Retinal pigment epithelial cell (primary cell): ENCODE data around the gene PTMA.
"Not testable (repeated sequence)": the region's sequence is repeated elsewhere in the genome, so short reads cannot be mapped to it uniquely, and the experiment has no call there.

ENCODE experiments used
- DNase-seq: peaks from one replicate; pipeline ENCODE4 v3.0.0-alpha.2; 2010; ENCODE audit warnings: low read depth
- H3K4me3 ChIP-seq: 2 replicates; pipeline ENCODE4 v1.5.1; 2011; ENCODE audit warnings: mild to moderate bottlenecking, low read length, control low read depth, moderate library complexity
- TF ChIP-seq, protein P1 (sequence below): conservative IDR thresholded peaks from 2 replicates; pipeline ENCODE4 v1.5.1; 2011; ENCODE audit warnings: low read depth, low read length, control low read depth, inconsistent platforms

Gene PTMA

DNA sequence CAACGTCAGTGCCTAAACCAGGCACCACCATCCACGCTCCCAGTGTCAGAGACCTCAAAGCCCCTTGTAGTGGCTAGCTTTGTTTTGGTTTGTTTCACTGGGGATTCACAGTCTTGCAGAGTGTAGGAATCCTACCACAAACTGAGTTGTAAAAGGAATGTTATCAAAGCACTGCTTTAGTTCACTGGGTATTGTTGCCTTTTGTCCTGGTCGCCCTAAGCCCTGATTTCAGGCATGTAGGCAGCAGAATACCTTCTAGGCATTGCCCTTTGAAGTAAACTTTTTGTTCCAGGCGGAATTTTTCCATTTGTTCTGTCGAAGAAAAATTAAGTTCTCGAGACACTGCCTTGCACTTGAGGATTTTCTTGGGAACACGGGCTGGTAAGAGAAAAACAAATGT, 29.4 kb downstream of the PTMA start:
- no peak for DNase-seq
- TF ChIP-seq, protein P1, sequence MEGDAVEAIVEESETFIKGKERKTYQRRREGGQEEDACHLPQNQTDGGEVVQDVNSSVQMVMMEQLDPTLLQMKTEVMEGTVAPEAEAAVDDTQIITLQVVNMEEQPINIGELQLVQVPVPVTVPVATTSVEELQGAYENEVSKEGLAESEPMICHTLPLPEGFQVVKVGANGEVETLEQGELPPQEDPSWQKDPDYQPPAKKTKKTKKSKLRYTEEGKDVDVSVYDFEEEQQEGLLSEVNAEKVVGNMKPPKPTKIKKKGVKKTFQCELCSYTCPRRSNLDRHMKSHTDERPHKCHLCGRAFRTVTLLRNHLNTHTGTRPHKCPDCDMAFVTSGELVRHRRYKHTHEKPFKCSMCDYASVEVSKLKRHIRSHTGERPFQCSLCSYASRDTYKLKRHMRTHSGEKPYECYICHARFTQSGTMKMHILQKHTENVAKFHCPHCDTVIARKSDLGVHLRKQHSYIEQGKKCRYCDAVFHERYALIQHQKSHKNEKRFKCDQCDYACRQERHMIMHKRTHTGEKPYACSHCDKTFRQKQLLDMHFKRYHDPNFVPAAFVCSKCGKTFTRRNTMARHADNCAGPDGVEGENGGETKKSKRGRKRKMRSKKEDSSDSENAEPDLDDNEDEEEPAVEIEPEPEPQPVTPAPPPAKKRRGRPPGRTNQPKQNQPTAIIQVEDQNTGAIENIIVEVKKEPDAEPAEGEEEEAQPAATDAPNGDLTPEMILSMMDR = no peak
- H3K4me3 ChIP-seq = no peak overlapping the region

DNA sequence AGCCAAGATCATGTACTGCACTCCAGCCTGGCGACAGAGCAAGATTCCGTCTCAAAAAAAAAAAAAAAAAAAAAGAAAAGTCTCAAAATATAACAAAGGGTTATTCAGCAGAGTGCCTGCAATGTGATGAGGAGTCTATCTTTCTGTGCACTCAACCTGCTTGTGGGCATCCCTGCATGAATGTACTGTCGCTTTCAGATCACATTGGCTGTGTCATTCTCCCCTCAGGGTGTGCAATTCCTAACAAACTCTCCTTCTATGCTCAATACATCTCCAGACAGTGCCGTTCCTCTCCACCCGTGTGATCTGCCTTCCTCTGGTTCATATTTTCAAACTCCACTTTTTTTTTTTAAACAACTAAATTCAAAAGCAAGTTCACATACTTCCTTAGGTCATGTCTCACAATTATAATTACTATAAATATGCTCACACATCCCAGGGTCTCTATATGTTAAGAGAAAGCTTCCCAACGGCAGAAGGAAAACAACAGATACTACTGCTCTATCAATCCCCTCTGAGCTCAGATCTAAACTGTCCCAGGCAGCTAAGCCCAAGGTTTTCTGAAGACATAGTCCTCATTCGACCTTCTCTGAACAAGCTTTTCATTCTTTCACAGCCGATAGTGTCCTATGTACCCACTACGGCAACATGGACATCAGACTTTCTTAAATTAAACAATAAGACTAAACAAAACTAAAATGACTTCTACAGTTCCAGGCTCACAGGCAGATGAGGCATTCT, 35.2 kb downstream of the PTMA start:
- no peak overlapping the region for H3K4me3 ChIP-seq
- no peak for DNase-seq
- TF ChIP-seq, protein P1 = no peak

DNA sequence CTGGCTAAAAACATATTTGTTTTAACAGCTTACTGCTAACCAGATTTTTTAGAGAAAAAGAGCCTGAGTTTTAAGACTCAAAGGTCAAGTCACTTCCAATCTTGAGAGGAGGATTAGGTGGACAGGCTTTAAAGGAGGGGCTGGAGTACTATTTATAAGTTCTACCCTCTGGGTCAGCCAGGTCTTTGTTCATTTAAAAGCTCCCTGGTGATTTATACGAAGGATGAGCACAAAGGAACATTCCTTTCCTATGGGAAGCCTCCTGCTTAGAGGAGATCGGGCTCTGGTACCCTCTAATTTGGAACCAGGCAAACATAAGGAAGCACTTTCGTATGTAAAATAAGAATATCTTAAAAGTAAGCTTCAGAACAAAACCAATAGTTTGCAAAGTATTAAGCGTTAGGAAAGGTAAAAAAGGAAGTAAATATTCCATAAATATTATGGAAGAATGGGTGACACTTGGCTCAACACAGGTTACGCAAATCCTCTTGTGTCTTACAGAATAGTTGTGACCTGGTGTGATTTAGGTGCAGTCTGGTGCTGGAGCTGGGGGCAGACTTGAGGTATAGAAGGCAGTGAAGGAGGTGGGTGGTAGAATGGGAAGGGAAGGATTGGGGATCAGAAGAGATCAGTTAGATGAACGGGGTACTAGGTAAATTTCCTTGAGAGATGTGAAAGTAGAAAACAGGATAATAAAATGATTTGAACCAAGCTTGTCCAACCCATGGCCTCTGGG, 37.1 kb downstream of the PTMA start:
- TF ChIP-seq, protein P1 = no peak
- H3K4me3 ChIP-seq = no peak overlapping the region
- no peak for DNase-seq

DNA sequence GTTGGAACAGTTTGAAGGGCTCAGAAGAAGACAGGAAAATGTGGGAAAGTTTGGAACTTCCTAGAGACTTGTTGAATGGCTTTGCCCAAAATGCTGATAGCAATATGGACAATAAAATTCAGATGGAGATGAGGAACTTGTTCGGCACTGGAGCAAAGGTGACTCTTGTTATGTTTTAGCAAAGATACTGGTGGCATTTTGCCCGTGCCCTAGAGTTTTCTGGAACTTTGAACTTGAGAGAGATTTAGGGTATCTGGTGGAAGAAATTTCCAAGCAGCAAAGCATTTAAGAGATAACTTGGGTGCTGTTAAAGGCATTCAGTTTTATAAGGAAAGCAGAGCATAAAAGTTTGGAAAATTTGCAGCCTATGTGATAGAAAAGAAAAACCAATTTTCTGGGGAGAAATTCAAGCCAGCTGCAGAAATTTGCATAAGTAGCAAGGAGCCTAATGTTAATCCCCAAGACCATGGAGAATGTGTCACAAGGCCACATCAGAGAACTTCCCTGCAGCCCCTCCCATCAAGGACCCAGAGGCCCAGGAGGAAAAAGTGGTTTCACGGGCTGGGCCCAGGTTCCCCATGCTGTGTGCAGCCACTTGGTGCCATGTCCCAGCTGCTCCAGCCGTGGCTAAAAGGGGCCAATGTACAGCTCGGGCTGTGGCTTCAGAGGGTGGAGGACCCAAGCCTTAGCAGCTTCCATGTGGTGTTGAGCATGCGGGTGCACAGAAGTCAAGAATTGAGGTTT, 40.0 kb downstream of the PTMA start:
- not testable (repeated sequence) for DNase-seq, H3K4me3 ChIP-seq

DNA sequence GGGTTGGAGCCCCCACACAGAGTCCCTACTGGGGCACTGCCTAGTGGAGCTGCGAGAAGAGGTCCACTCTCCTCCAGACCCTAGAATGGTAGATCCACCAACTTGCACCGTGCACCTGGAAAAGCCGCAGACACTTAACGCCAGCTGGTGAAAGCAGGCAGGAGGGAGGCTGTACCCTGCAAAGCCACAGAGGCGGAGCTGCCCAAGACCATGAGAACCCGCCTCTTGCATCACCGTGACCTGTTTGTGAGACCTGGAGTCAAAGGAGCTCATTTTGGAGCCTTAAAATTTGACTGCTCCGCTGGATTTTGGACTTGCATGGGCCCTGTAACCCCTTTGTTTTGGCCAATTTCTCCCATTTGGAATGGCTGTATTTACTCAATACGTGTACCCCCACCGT, 40.7 kb downstream of the PTMA start:
- not testable (repeated sequence) for H3K4me3 ChIP-seq, DNase-seq

DNA sequence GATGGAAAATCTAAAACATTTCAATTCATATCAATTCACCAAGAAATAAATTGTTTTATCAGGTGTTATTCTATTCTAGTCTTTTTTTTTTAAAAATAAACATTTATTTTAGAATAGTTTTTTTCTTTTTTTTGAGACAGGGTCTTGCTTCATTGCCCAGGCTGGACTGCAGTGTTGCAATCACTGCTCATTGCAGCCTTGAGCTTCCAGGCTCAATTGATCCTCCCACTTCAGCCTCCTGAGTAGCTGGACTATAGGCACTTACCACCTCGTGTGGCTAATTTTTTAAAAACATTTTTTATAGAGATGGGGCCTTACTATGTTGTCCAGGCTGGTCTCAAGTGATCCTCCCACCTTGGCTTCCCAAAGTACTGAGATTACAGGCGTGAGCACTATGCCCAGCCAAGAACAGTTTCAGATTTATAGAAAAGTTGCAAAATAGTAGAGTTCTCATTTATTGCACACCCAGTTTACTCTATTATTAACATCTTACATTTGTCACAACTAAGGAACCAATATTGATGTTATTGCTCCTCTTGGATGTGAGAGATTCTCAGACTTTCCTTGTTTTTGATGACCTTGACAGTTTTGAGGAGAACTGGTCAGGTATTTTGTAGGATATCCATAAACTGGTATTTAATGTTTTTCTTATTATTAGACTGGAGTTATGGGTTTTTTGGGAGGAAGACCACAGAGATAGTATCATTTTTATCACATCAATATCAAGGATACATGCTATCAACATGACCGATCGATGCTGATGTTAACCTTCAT, 42.9 kb downstream of the PTMA start:
- H3K4me3 ChIP-seq = no peak overlapping the region
- TF ChIP-seq, protein P1 = no peak
- no peak for DNase-seq

DNA sequence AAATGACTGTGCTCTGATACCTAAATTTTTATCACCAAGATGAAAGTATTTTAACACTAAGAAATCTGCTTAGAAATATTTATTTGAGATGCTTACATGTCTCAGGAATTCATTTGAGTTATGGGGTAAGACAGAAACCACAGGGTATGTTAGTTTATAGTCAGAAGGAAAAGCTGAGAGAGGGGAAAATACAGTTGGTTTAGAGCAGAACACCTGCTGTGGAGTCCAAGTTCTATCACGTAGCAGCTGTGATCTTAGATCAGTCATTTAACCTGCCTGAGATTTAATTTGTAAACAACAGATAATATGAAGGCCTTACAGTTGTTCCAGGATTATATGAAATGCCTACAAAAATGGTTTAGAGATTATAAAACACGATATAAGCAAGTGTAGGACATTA, 43.7 kb downstream of the PTMA start:
- no peak overlapping the region for H3K4me3 ChIP-seq
- no peak for DNase-seq
- TF ChIP-seq, protein P1 = no peak
